Retinal pigment epithelial cell (primary cell): Measurements from ENCODE around the gene TRAF2.

Experiments used
- DNase-seq: peaks from one replicate; pipeline ENCODE4 v3.0.0-alpha.2; 2010; ENCODE audit warnings: low read depth
- H3K4me3 ChIP-seq: 2 replicates; pipeline ENCODE4 v1.5.1; 2011; ENCODE audit warnings: mild to moderate bottlenecking, low read length, control low read depth, moderate library complexity
- TF ChIP-seq, protein P1 (sequence below): conservative IDR thresholded peaks from 2 replicates; pipeline ENCODE4 v1.5.1; 2011; ENCODE audit warnings: low read depth, low read length, control low read depth, inconsistent platforms

Gene TRAF2

DNA sequence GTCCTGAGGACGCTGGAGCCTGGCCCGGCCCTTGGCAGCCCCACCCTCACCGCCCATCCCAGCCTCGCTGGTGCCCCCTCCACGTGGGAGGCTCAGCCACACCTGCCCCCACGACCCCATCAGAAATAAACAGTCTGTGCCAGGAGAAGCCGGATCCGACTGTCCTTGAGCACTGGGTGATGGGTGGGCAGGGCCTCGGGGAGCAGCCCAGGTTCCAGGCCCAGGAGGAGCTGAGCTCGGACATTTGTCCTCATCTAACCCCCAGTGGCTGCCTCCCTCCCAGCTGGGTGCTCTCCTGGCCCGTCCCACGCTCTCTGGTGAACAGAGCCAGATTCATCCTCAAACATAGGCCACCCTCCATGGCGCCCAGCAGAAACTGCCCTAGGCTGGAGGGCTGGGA is 86.4 kb downstream of the TRAF2 start:
- TF ChIP-seq, protein P1, sequence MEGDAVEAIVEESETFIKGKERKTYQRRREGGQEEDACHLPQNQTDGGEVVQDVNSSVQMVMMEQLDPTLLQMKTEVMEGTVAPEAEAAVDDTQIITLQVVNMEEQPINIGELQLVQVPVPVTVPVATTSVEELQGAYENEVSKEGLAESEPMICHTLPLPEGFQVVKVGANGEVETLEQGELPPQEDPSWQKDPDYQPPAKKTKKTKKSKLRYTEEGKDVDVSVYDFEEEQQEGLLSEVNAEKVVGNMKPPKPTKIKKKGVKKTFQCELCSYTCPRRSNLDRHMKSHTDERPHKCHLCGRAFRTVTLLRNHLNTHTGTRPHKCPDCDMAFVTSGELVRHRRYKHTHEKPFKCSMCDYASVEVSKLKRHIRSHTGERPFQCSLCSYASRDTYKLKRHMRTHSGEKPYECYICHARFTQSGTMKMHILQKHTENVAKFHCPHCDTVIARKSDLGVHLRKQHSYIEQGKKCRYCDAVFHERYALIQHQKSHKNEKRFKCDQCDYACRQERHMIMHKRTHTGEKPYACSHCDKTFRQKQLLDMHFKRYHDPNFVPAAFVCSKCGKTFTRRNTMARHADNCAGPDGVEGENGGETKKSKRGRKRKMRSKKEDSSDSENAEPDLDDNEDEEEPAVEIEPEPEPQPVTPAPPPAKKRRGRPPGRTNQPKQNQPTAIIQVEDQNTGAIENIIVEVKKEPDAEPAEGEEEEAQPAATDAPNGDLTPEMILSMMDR = no peak
- no peak overlapping the region for H3K4me3 ChIP-seq
- no peak for DNase-seq

DNA sequence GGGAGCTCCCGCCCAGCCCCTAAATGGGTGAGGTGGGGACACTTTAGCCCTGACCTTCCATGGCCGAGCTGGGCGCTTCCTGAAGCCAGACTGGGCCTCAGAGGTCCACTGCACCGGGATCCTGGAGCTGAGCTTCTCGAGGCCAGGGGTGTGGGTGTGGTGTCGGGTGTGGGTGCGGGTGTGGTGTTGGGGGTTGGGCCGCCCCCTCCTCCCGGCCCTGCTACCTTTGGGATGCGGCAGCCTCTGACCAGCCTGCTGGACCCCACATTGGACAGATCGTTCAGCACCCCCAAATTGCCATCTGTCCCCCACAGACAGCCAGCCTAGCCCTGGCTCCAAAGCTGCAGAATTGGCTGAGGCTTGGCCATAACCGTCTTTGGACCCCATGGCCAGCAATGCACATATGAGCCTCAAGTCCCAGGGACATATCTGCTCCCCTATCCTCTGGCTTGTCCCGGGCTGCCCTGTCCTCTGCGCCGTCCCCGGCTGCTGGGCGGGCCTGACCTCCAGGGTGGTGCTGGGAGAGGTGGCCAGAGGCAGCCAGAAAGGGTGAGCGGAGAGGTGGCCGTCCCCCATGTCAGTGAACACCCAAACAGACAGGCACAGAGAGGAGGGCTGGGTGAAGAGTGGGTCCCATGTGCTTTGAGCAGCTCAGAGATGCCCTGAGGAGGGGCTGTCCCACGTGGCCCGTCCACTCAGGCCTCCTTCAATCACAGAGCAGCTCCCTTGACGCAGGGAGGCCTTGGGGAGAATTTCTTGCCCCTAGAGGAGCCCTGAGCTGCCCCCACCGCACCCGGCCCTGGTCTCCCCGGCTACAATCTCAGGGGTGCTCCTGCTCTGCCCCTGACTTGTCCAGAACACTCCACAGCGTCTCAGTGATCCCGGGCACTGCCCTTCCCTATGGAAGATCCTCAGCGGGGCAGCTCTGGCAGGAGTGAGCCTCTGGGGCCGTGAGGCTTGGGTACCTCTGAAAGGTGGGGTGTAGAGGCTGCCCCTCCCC is 87.6 kb downstream of the TRAF2 start:
- TF ChIP-seq, protein P1 = no peak
- no peak for DNase-seq
- no peak overlapping the region for H3K4me3 ChIP-seq

- DNase-seq = no peak
- TF ChIP-seq, protein P1 = no peak
- H3K4me3 ChIP-seq = no peak overlapping the region
Measured at GRCh38 chr9:136974817-136975535, 88.7 kb downstream of the TRAF2 start.

GRCh38 chr9:136975644-136976043 is 89.3 kb downstream of the TRAF2 start:
- no peak overlapping the region for H3K4me3 ChIP-seq
- TF ChIP-seq, protein P1 = peak; percentile 28
- DNase-seq = no peak
